Measurements from ENCODE around the gene KL.

Gene KL

DNA sequence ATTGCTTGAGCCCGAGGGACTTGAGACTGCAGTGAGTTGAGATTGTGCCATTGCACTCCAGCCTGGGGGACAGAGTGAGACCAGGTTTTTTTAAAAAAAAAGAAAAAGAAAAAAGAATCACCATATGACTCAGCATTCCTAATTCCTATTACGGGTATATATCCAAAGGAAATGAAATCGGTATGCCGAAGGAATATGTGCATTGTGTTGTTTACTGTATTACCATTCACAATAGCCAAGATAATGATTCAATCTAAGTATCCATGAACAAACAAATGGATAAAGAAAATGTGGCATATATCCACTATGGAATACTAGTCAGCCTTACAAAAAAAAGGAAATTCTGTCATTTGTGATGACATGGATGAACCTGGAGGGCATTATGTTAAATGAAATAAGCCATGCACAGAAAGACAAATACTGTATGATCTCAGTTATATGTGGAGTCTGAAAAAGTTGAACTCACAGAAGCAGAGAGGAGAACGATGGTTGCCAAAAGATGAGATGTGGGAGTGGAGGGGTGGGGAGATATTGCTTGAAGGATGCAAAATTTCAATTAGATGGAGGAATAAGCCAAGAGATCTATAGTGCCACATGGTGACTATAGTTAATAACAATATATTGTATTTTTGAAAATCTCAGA, 4.3 kb upstream of the KL start:
- Mint-ChIP-seq H3K36me3 (peaks cover 4% of the 10 kb centered on the region in 2 donors), H3K4me3 (no peak overlapping the region), H3K9me3 (peaks cover 14 to 29% of the 10 kb centered on the region in 2 donors), H3K4me1 (peaks cover 8 to 13% of the 10 kb centered on the region in 2 donors), H3K27ac (no peak overlapping the region), H3K27me3 (peaks cover 48 to 62% of the 10 kb centered on the region in 2 donors)
- no peak for ATAC-seq (replicated peaks)
- no peak for DNase-seq

GRCh38 chr13:33014291-33014690, 1.9 kb upstream of the KL start:
- peaks cover 1 to 12% of the 10 kb centered on the region in 2 donors for H3K9me3 Mint-ChIP-seq
- H3K27ac Mint-ChIP-seq: no peak overlapping the region
- DNase-seq (no peak), ATAC-seq (replicated peaks) (no peak)
- peaks cover 0 to under 1% of the 10 kb centered on the region in 2 donors for H3K36me3 Mint-ChIP-seq
- peaks cover 52 to 60% of the 10 kb centered on the region in 2 donors for H3K27me3 Mint-ChIP-seq
- peaks cover 11 to 20% of the 10 kb centered on the region in 2 donors for H3K4me1 Mint-ChIP-seq
- no peak overlapping the region for H3K4me3 Mint-ChIP-seq

GRCh38 chr13:33015241-33015668, 968 bp upstream of the KL start:
- ATAC-seq (replicated peaks): no peak
- H3K36me3 Mint-ChIP-seq: no peaks in the 10 kb centered on the region
- peaks cover 57 to 69% of the 10 kb centered on the region in 2 donors for H3K27me3 Mint-ChIP-seq
- H3K9me3 Mint-ChIP-seq: peaks cover 0 to 5% of the 10 kb centered on the region in 2 donors
- DNase-seq: no peak
- H3K27ac Mint-ChIP-seq: peak overlapping the region; percentile 53
- H3K4me3 Mint-ChIP-seq: peak overlapping the region; percentile 20 to 42
- H3K4me1 Mint-ChIP-seq: peaks cover 11 to 20% of the 10 kb centered on the region in 2 donors

- Mint-ChIP-seq H3K9me3 (peaks cover 0 to 2% of the 10 kb centered on the region in 2 donors), H3K4me3 (peak overlapping the region; percentile 20 to 42), H3K27me3 (peaks cover 58 to 72% of the 10 kb centered on the region in 2 donors), H3K36me3 (no peaks in the 10 kb centered on the region), H3K4me1 (peaks cover 11 to 20% of the 10 kb centered on the region in 2 donors), H3K27ac (no peak overlapping the region)
- ATAC-seq (replicated peaks) (no peak), DNase-seq (no peak)
Measured at GRCh38 chr13:33015791-33016323, 366 bp upstream of the KL start.

GRCh38 chr13:33017323-33017929, 1.2 kb downstream of the KL start:
- peak; percentile 2 for DNase-seq
- no peak overlapping the region for H3K27ac Mint-ChIP-seq
- no peaks in the 10 kb centered on the region for H3K36me3 Mint-ChIP-seq
- ATAC-seq (replicated peaks): peak; percentile 85 to 87
- H3K4me3 Mint-ChIP-seq: peak overlapping the region in 1 of 2 donors; percentile 83
- H3K27me3 Mint-ChIP-seq: peaks cover 53 to 70% of the 10 kb centered on the region in 2 donors
- peaks cover 11 to 20% of the 10 kb centered on the region in 2 donors for H3K4me1 Mint-ChIP-seq
- H3K9me3 Mint-ChIP-seq: no peaks in the 10 kb centered on the region

DNA sequence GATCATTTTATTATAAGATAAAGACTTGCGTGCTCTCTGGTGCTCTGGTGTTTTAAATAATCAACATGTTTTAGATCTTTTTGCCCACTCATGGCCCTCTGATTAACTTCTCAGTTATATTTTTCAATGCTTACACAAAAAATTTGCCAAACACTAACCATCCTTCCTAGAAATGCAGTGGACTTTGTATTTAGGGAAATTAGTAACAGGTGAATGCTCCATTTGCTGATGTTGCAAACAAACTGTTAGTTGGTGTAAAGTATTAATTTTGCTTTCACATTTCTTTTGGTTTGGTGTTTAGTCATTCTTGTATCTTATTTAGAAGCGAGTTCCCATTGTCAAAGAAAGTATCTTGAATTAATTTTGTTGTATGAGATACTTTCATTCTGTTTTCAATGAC, 2.7 kb downstream of the KL start:
- H3K27me3 Mint-ChIP-seq: peaks cover 49 to 66% of the 10 kb centered on the region in 2 donors
- no peaks in the 10 kb centered on the region for H3K36me3 Mint-ChIP-seq
- ATAC-seq (replicated peaks) (no peak), DNase-seq (no peak)
- no peak overlapping the region for H3K27ac Mint-ChIP-seq
- H3K4me1 Mint-ChIP-seq: peaks cover 11 to 20% of the 10 kb centered on the region in 2 donors
- H3K4me3 Mint-ChIP-seq: no peak overlapping the region
- H3K9me3 Mint-ChIP-seq: no peaks in the 10 kb centered on the region

- no peaks in the 10 kb centered on the region for H3K4me1 Mint-ChIP-seq
- H3K27ac Mint-ChIP-seq: no peak overlapping the region
- ATAC-seq (replicated peaks) (no peak), DNase-seq (no peak)
- no peaks in the 10 kb centered on the region for H3K9me3 Mint-ChIP-seq
- H3K4me3 Mint-ChIP-seq: no peak overlapping the region
- no peaks in the 10 kb centered on the region for H3K36me3 Mint-ChIP-seq
- H3K27me3 Mint-ChIP-seq: peaks cover 39 to 60% of the 10 kb centered on the region in 2 donors
Measured at GRCh38 chr13:33022986-33023385, 6.8 kb downstream of the KL start.

GRCh38 chr13:33025220-33025744, 9.1 kb downstream of the KL start:
- H3K27me3 Mint-ChIP-seq: peaks cover 31 to 51% of the 10 kb centered on the region in 2 donors
- DNase-seq (no peak), ATAC-seq (replicated peaks) (no peak)
- H3K36me3 Mint-ChIP-seq: no peaks in the 10 kb centered on the region
- H3K4me3 Mint-ChIP-seq: no peak overlapping the region
- no peak overlapping the region for H3K27ac Mint-ChIP-seq
- no peaks in the 10 kb centered on the region for H3K9me3 Mint-ChIP-seq
- H3K4me1 Mint-ChIP-seq: no peaks in the 10 kb centered on the region

DNA sequence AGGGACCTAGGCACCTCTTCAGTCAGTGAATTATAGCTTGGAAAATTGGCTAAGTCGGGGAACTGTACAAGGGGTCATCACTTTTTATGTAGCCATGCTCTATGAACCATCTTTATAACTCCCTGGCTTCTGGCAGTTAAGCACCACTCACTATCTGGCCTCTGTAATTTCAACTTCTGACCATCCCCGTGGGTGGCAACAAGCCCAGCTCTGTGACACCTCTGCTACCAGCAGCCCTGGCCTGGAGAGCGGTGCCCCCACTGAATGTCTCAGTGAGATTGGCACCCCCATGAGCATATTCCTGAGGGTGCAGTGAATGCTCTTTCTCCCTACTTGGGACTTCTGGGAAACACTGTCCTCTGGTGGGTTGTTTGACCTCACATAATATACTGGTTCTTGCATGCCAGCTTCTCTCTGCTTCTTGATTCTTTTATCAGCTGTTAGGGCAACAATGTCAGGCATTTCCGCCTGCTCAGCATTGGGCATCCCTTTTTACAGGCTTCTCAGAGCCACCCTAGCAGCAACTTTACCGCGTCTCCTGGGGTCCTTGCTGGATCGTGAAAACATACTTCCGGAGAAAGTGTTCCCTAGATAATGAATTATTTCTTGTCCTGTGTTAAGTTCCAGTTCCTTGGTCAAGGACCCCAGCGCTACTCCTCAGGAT, 10.4 kb downstream of the KL start:
- no peaks in the 10 kb centered on the region for H3K4me1 Mint-ChIP-seq
- H3K27me3 Mint-ChIP-seq: peaks cover 33 to 48% of the 10 kb centered on the region in 2 donors
- no peak for ATAC-seq (replicated peaks)
- no peak overlapping the region for H3K4me3 Mint-ChIP-seq
- no peak for DNase-seq
- H3K27ac Mint-ChIP-seq: no peak overlapping the region
- no peaks in the 10 kb centered on the region for H3K9me3 Mint-ChIP-seq
- H3K36me3 Mint-ChIP-seq: no peaks in the 10 kb centered on the region

DNA sequence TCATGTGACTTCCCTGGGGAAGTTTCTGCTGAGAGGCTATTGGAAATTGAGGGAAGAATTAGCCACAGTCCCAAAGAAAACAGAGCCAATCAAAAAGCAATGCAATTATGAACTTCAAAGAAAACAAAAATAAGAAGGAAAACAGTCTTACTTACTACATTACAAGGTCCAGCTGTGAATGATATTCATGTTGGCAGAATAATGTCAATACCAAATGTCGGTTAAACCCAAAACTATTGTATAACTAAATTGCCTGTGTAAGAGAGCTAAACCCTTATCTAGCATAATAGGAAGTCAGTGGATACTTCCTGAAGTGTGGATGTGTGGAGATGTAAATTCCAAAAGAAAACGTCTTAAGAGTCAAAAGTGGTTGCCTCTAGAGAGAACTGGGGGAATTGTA, 12.4 kb downstream of the KL start:
- Mint-ChIP-seq H3K27ac (no peak overlapping the region), H3K9me3 (peaks cover 0 to 3% of the 10 kb centered on the region in 2 donors), H3K27me3 (peaks cover 39 to 58% of the 10 kb centered on the region in 2 donors), H3K4me3 (no peak overlapping the region), H3K36me3 (peaks cover 0 to 4% of the 10 kb centered on the region in 2 donors), H3K4me1 (peaks cover 4 to 13% of the 10 kb centered on the region in 2 donors)
- DNase-seq (no peak), ATAC-seq (replicated peaks) (no peak)

DNA sequence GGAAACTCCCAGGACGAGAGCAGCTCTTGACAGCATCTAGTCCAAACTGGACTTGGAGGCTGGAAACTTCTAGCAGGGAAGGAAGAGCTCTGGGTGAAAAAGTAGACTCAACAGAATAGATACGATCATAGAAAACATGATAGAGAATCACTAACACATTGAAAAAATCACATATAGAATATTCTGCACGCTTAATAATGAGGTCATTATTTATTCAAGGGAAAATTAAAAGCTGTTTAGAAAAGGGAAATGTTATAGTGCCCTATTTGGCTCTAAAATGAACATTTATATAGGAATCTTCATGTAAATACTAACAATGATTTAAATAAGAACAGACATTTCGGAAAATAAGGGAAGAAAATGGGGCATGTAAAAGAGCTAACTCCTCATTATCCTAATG, 15.1 kb downstream of the KL start:
- H3K9me3 Mint-ChIP-seq: peaks cover 0 to 3% of the 10 kb centered on the region in 2 donors
- H3K4me3 Mint-ChIP-seq: no peak overlapping the region
- ATAC-seq (replicated peaks) (no peak), DNase-seq (no peak)
- H3K27me3 Mint-ChIP-seq: peaks cover 39 to 41% of the 10 kb centered on the region in 2 donors
- H3K36me3 Mint-ChIP-seq: peaks cover 0 to 4% of the 10 kb centered on the region in 2 donors
- peaks cover 4 to 13% of the 10 kb centered on the region in 2 donors for H3K4me1 Mint-ChIP-seq
- H3K27ac Mint-ChIP-seq: no peak overlapping the region

GRCh38 chr13:33032037-33032625, 15.9 kb downstream of the KL start:
- peaks cover 4 to 13% of the 10 kb centered on the region in 2 donors for H3K4me1 Mint-ChIP-seq
- ATAC-seq (replicated peaks) (no peak), DNase-seq (no peak)
- peaks cover 34 to 35% of the 10 kb centered on the region in 2 donors for H3K27me3 Mint-ChIP-seq
- no peak overlapping the region for H3K27ac Mint-ChIP-seq
- peaks cover 0 to 3% of the 10 kb centered on the region in 2 donors for H3K9me3 Mint-ChIP-seq
- no peak overlapping the region for H3K4me3 Mint-ChIP-seq
- peaks cover 0 to 4% of the 10 kb centered on the region in 2 donors for H3K36me3 Mint-ChIP-seq

- peak overlapping the region; percentile 87 for H3K27ac Mint-ChIP-seq
- ATAC-seq (replicated peaks) (peak; percentile 88 to 95), DNase-seq (peak; percentile 8)
- H3K27me3 Mint-ChIP-seq: peaks cover 28 to 33% of the 10 kb centered on the region in 2 donors
- H3K36me3 Mint-ChIP-seq: peaks cover 0 to 4% of the 10 kb centered on the region in 2 donors
- peaks cover 4 to 13% of the 10 kb centered on the region in 2 donors for H3K4me1 Mint-ChIP-seq
- peak overlapping the region; percentile 83 to 84 for H3K4me3 Mint-ChIP-seq
- H3K9me3 Mint-ChIP-seq: peaks cover 0 to 3% of the 10 kb centered on the region in 2 donors
Measured at GRCh38 chr13:33033051-33033812, 17.0 kb downstream of the KL start.
